HEK293T (cell line): ENCODE measurements around the gene IL17A.

ENCODE experiments used
- BHLHE40 ChIP-seq: fragments of 450-650 bp; IDR thresholded peaks from 2 replicates; pipeline ENCODE4 v1.6.1; 2016; ENCODE audit warnings: mild to moderate bottlenecking, moderate library complexity, borderline replicate concordance
- FOXA1 ChIP-seq: fragments of 450-650 bp; IDR thresholded peaks from 2 replicates; pipeline ENCODE4 v1.6.1; 2016; ENCODE audit warnings: mild to moderate bottlenecking
- FOXK2 ChIP-seq: fragments of 450-650 bp; IDR thresholded peaks from 2 replicates; pipeline ENCODE4 v1.6.1; 2016; ENCODE audit warnings: mild to moderate bottlenecking
- FOXM1 ChIP-seq: fragments of 450-650 bp; IDR thresholded peaks from 2 replicates; pipeline ENCODE4 v1.6.1; 2017; ENCODE audit warnings: mild to moderate bottlenecking, borderline replicate concordance
- L3MBTL2 ChIP-seq: fragments of 450-650 bp; conservative IDR thresholded peaks from 2 replicates; pipeline ENCODE4 v1.6.1; 2016; ENCODE audit warnings: mild to moderate bottlenecking
- SUZ12 ChIP-seq: fragments of 450-650 bp; IDR thresholded peaks from 2 replicates; pipeline ENCODE4 v1.6.1; 2016; ENCODE audit warnings: mild to moderate bottlenecking

- no peak for TF ChIP-seq FOXA1
- no peak for TF ChIP-seq BHLHE40
- no peak for TF ChIP-seq L3MBTL2
- TF ChIP-seq FOXM1, result no peak
- no peak for TF ChIP-seq FOXK2
- no peak for TF ChIP-seq SUZ12
These were observed 305 bp downstream of the IL17A start for GRCh38 chr6:52186480-52186879.
